ENCODE measurements around the gene MTOR. TPM values are rescaled to one million over a fixed set of nuclear protein-coding genes. Genes with fewer than 3 reads are reported as not detected.

The MTOR gene
- total and polyA plus RNA-seq, 2 donors (not counting 3 experiments of a cell fraction or from before 2014, with no cell fraction given), result 33.5 to 50.4 TPM

DNA sequence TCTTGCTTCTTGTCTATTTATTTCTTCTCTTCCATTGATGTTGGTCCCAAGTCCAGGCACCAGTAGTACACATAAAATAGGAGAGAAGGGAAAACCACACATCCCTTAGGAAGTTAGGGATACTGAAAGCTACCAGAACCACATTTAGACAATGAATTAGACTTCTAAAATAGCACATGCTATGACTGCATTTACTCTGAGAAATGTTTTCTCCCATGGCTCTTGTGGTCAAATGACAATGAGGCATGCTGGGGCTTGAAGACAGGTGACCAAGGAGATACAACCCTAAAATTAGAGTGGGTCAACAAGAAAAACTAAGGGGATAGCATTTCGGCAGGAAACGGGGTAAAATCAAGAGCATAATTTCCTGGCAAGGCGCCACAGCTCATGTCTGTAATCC lies 17.1 kb downstream of the MTOR start:
- no peak for FAIRE-seq
- no peak overlapping the region for H3K9ac ChIP-seq (replicated peaks; ENCODE audit: extremely low read depth, insufficient read depth, low read length)
- H3K36me3 ChIP-seq (ENCODE audit: control insufficient read depth in 2 of 2, extremely low read depth in 1 of 2, insufficient read depth in 2 of 2, low read length in 2 of 2), result peaks cover 28 to 29% of the 10 kb centered on the region in 2 experiments
- dilution Hi-C loops (cut with MboI; ENCODE audit: extremely low pct_ligation_motif_present, low sequenced_read_pairs), result no loop called here
- H3K27me3 ChIP-seq (ENCODE audit: control insufficient read depth in 2 of 2, insufficient read depth in 2 of 2, low read length in 2 of 2), result no peaks in the 10 kb centered on the region
- no peaks in the 10 kb centered on the region for H3K9me3 ChIP-seq (replicated peaks; ENCODE audit: control insufficient read depth, insufficient read depth, low read length)
- H3K79me2 ChIP-seq (ENCODE audit: control insufficient read depth, insufficient read depth, low read length), result no peaks in the 10 kb centered on the region
- no peak overlapping the region for H3K4me3 ChIP-seq (replicated peaks in 1 of 3; ENCODE audit: insufficient read depth in 1 of 3, low read depth in 1 of 3, low read length in 3 of 3)
- H2AFZ ChIP-seq (ENCODE audit: low read depth, low read length), result no peak overlapping the region
- H4K20me1 ChIP-seq (replicated peaks; ENCODE audit: control insufficient read depth, extremely low read depth, insufficient read depth, low read length), result no peaks in the 10 kb centered on the region
- intact Hi-C loops (cut with micrococcal nuclease), result no loop called here
- no peak for TF ChIP-seq EZH2 (IDR thresholded peaks at IDR 0.05; ENCODE audit: borderline replicate concordance, low read depth, low read length, severe bottlenecking)
- TF ChIP-seq POLR2A (IDR thresholded peaks at IDR 0.05; ENCODE audit: low read depth, low read length), result no peak
- TF ChIP-seq JUN (IDR thresholded peaks at IDR 0.05; ENCODE audit: borderline replicate concordance, insufficient read depth, insufficient read length, low read depth), result no peak
- no peak for TF ChIP-seq FOS (IDR thresholded peaks at IDR 0.05; ENCODE audit: borderline replicate concordance, insufficient read depth, low read length)
- TF ChIP-seq MYC (IDR thresholded peaks at IDR 0.05; ENCODE audit: low read depth, low read length), result no peak
- TF ChIP-seq, protein P1, sequence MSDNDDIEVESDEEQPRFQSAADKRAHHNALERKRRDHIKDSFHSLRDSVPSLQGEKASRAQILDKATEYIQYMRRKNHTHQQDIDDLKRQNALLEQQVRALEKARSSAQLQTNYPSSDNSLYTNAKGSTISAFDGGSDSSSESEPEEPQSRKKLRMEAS (IDR thresholded peaks at IDR 0.05; ENCODE audit: insufficient read depth, insufficient read length), result no peak
- no peak for TF ChIP-seq POLR2AphosphoS5 (IDR thresholded peaks at IDR 0.05; ENCODE audit: insufficient read depth, low read depth, low read length)
- no peak for TF ChIP-seq GATA2 (IDR thresholded peaks at IDR 0.05; ENCODE audit: insufficient read depth, insufficient read length, low read depth, low read length)
- TF ChIP-seq, protein P2, sequence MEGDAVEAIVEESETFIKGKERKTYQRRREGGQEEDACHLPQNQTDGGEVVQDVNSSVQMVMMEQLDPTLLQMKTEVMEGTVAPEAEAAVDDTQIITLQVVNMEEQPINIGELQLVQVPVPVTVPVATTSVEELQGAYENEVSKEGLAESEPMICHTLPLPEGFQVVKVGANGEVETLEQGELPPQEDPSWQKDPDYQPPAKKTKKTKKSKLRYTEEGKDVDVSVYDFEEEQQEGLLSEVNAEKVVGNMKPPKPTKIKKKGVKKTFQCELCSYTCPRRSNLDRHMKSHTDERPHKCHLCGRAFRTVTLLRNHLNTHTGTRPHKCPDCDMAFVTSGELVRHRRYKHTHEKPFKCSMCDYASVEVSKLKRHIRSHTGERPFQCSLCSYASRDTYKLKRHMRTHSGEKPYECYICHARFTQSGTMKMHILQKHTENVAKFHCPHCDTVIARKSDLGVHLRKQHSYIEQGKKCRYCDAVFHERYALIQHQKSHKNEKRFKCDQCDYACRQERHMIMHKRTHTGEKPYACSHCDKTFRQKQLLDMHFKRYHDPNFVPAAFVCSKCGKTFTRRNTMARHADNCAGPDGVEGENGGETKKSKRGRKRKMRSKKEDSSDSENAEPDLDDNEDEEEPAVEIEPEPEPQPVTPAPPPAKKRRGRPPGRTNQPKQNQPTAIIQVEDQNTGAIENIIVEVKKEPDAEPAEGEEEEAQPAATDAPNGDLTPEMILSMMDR (IDR thresholded peaks at IDR 0.05; ENCODE audit: extremely low read depth in 1 of 2, insufficient read depth in 1 of 2, low read depth in 1 of 2, low read length in 2 of 2), result no peak
- no peak for DNase-seq (ENCODE audit: low read depth, low spot score)
- no peak overlapping the region for H3K27ac ChIP-seq (ENCODE audit: insufficient read depth, low read depth, low read length)
- no peak overlapping the region for H3K4me2 ChIP-seq (ENCODE audit: insufficient read depth, low read length)
- H3K4me1 ChIP-seq (ENCODE audit: control insufficient read depth, extremely low read depth, insufficient read depth, low read length), result no peaks in the 10 kb centered on the region
- BruUV-seq (replicated peaks), result no TSS peak
- H3K9me1 ChIP-seq (replicated peaks; ENCODE audit: control insufficient read depth, extremely low read depth, insufficient read depth, low read length), result no peaks in the 10 kb centered on the region
- POLR2A ChIA-PET, result interaction anchor here (1.2 kb wide), 1 partner anchor 17 kb away, joined by 4 read pairs; the partner anchor contains the start of gene MTOR
- CTCF ChIA-PET, result interaction anchor here (1.6 to 2.7 kb wide), 3 partner anchors 208 to 400 kb away, joined by 3 to 8 read pairs (median 6); no protein-coding TSS in a partner anchor

Data from endothelial cell of umbilical vein (primary cell).